ENCODE data around the gene FARS2. TPM values are rescaled to one million over a fixed set of nuclear protein-coding genes. Genes with fewer than 3 reads are reported as not detected.

FARS2 gene
- total RNA-seq, 2 experiments from 2014 or later, result 16.7 to 20.2 TPM

DNA sequence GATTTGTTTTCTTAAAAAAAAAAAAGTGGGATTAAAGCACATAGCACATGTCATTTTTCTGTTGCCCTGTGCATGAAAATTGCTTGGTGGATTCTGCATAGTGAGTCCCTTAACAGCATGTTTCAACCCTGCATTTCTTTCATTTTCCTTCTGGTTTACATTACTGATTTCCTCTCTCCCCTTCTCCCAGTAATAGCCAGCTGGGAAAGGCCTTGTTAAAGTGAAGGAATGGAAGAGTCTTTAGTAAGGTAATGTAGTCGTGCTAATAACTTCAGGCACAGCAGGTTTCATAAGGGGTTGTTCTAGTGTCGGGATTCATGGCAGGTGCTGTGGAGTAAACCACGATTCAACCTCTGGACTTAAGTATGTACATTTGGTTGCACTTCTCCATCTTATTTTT lies 202.4 kb downstream of the FARS2 start:
- no peaks in the 10 kb centered on the region for H3K27me3 Mint-ChIP-seq (ENCODE audit: low read depth)
- CTCF ChIA-PET, result no interaction called here
- peaks cover 10% of the 10 kb centered on the region for H3K4me1 Mint-ChIP-seq (ENCODE audit: low read depth)

DNA sequence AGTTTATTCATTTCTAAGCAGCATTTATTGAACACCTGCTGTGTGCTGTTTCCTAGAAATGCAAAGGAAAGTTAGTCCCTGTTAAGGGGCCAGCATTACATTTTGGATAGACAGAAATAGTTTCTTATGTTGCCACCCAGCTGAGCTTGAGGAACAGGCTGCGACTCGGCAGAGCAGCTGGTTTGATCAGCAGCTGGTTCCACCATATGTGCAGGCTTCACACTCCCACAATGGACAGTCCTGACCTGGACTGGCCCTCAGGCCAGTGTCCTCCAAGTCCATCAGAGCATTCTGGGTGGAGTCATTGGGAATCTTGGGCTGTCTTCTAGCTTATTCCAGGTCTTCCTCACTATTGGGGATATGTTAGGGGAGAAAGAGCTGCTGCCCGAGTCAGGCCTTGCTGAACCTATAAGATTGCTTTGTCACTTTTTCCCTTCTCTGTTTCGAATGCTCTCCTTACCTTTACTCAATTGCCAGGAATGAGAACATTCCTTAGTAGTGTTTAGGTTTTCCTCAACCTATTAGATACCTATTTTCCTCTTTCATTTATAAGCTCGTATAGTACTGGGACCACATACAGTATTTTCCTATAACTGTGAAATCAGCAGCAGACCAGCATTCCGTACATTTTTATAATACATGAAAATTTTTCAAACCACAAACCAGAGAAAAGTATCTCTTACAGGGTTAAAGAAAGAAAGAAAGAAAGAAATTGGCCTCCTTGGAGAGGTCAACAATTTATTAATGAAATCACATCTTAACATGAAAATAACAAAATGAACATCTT lies 203.0 kb downstream of the FARS2 start:
- Mint-ChIP-seq H3K4me1 (ENCODE audit: low read depth) (peaks cover 10% of the 10 kb centered on the region), H3K9me3 (ENCODE audit: insufficient read depth) (no peaks in the 10 kb centered on the region), H3K36me3 (ENCODE audit: low read depth) (no peaks in the 10 kb centered on the region), H3K27ac (no peak overlapping the region), H3K4me3 (no peak overlapping the region), H3K27me3 (ENCODE audit: low read depth) (no peaks in the 10 kb centered on the region)
- no peak for DNase-seq
- ChIA-PET POLR2A (no interaction called here), CTCF (no interaction called here)
- no peak for ATAC-seq

More for the DNA sequence above, 202.4 kb downstream of the FARS2 start:
- H3K27ac Mint-ChIP-seq, result no peak overlapping the region
- ATAC-seq, result no peak
- no peak for DNase-seq
- H3K4me3 Mint-ChIP-seq, result no peak overlapping the region
- H3K9me3 Mint-ChIP-seq (ENCODE audit: insufficient read depth), result no peaks in the 10 kb centered on the region
- POLR2A ChIA-PET, result no interaction called here
- H3K36me3 Mint-ChIP-seq (ENCODE audit: low read depth), result no peaks in the 10 kb centered on the region

DNA sequence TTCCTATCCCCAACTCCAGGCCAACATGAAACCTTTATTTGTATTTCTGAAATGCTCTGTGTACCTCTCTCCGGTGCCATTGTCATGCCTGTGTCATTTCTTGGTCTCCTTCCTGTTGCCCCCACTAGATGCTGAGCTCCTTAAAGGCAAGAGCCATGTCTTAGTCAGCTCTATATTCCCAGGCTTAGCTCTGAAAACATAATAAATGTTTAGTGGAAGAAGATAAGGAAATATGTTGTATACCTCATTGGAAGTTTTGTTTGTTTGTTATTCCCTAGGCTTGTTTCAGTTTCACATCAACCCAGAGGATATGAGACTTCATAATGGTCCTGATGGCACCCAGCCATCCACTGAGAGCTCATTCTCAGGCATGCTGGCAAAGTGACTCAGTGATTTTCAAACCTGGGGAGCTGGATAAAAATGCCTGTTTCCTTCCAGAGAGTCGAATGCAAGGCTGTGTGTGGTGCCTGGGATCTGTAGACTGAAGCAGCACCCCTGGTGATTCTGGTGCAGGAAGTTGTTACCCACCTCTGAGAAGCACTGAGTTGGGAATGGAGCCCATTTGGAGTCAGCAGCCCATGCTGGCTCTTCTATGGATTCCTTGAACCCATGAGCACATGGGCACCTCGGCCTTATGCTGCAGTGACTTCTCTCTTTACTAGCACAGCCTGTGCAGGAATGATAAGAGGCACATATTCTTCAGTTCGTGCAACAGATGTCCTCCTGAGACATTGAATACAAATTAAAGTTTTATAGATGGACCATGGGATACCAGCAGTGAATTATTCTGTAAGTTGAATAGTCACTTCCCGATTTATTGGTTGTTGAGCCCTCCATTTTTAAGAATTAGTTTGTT lies 205.2 kb downstream of the FARS2 start:
- CTCF ChIA-PET, result interaction anchor here (0.9 kb wide), 1 partner anchor 11 kb away, joined by 3 read pairs; no protein-coding TSS in a partner anchor

DNA sequence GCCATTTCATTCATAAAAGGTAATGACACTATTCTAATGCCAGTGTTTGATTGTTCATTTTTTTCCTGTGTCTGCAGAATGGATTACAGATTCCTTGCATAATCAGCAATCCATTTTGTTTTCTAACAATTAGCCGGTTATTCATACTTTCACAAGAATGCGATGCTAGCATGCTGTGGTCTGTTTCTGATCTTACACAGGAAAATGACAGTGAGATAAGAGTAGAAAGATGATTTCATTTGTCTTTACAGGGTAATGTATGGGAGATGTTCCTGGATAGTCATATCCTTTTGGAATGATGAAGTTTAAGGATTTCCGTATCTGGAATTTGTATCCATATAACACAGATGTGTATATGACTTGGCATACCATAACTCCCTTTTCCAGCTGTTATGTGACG lies 207.3 kb downstream of the FARS2 start:
- CTCF ChIA-PET, result interaction anchor here (0.9 to 1.4 kb wide), 2 partner anchors 8 to 13 kb away, joined by 3 read pairs; no protein-coding TSS in a partner anchor
- POLR2A ChIA-PET, result no interaction called here
- no peaks in the 10 kb centered on the region for H3K36me3 Mint-ChIP-seq (ENCODE audit: low read depth)
- ATAC-seq (no peak), DNase-seq (no peak)
- H3K27me3 Mint-ChIP-seq (ENCODE audit: low read depth), result no peaks in the 10 kb centered on the region
- no peaks in the 10 kb centered on the region for H3K4me1 Mint-ChIP-seq (ENCODE audit: low read depth)
- H3K4me3 Mint-ChIP-seq, result no peak overlapping the region
- no peaks in the 10 kb centered on the region for H3K9me3 Mint-ChIP-seq (ENCODE audit: insufficient read depth)
- H3K27ac Mint-ChIP-seq, result no peak overlapping the region

More for the DNA sequence above, 205.2 kb downstream of the FARS2 start:
- Mint-ChIP-seq H3K4me1 (ENCODE audit: low read depth) (no peaks in the 10 kb centered on the region), H3K9me3 (ENCODE audit: insufficient read depth) (no peaks in the 10 kb centered on the region), H3K4me3 (no peak overlapping the region), H3K27ac (no peak overlapping the region), H3K27me3 (ENCODE audit: low read depth) (no peaks in the 10 kb centered on the region), H3K36me3 (ENCODE audit: low read depth) (no peaks in the 10 kb centered on the region)
- DNase-seq, result no peak
- POLR2A ChIA-PET, result no interaction called here
- ATAC-seq, result no peak

DNA sequence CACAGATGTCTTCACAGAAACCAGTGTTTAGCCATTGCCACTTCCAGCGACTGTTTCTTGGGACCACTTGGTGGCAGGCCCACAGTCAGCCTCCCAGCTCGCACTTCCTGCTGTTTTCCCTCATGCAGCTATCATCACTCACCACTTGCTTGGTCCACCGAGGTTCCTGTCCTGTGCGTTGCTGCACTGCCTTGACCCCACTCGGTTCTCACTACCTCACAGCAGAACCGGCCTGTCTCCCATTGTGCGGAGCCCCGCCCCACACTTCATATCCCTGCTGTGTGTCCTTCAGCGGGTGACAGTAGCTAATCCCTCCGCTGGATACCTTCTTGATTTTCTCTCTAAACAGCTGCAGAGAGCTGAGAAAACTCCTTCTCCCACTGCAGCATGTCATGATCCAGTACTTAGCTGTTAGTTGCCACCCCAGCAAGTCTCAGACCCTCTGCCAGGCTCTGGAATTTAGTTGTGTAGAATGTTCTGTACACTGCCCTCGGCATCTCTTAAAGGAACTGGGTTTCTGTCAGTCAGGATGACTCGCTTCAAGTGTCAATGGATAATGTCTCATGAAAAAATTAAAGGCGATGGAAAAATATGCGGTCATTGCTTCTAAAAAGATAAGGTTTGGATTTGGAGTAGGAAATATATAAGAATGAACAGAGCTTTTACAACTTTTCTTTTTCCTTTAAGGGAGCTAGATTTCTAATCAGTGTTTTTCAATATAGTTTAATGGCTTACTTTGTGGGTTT lies 208.0 kb downstream of the FARS2 start:
- Mint-ChIP-seq H3K36me3 (ENCODE audit: low read depth) (no peaks in the 10 kb centered on the region), H3K27ac (no peak overlapping the region), H3K4me1 (ENCODE audit: low read depth) (no peaks in the 10 kb centered on the region), H3K4me3 (no peak overlapping the region), H3K27me3 (ENCODE audit: low read depth) (no peaks in the 10 kb centered on the region), H3K9me3 (ENCODE audit: insufficient read depth) (no peaks in the 10 kb centered on the region)
- ChIA-PET CTCF (interaction anchor here (0.9 to 1.4 kb wide), 3 partner anchors 9 to 38 kb away, joined by 3 read pairs; no protein-coding TSS in a partner anchor), POLR2A (no interaction called here)
- ATAC-seq (no peak), DNase-seq (no peak)

DNA sequence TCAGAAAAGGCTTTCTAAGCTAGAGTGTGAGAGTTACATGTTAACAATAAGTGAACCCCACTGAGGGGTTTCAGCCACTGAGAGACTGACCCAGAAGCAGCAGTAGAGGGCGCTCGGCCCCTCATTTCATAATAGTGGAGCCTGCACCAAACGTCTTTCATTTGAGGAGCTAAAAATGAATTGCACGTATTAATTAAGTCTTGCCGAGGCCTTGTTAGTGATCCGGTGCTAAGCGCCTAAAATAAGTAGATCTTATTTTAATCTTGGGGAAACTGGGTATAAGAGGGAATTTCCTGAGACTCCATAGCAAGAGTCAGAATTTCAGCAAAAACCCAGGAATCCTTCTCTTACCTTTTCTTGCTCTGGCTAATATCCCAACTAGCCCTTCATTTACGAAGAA lies 209.7 kb downstream of the FARS2 start:
- Mint-ChIP-seq H3K36me3 (ENCODE audit: low read depth) (no peaks in the 10 kb centered on the region), H3K4me3 (no peak overlapping the region), H3K27ac (no peak overlapping the region), H3K9me3 (ENCODE audit: insufficient read depth) (no peaks in the 10 kb centered on the region), H3K27me3 (ENCODE audit: low read depth) (no peaks in the 10 kb centered on the region), H3K4me1 (ENCODE audit: low read depth) (no peaks in the 10 kb centered on the region)
- peak; percentile 75 for DNase-seq
- ChIA-PET POLR2A (interaction anchor here (0.6 to 1.4 kb wide), 3 partner anchors 10 to 204 kb away, joined by 3 read pairs; no protein-coding TSS in a partner anchor), CTCF (interaction anchor here (0.6 to 2.2 kb wide), 50 partner anchors 10 to 1076 kb away, joined by 3 to 19 read pairs (median 4); no protein-coding TSS in a partner anchor)
- peak; percentile 85 for ATAC-seq

DNA sequence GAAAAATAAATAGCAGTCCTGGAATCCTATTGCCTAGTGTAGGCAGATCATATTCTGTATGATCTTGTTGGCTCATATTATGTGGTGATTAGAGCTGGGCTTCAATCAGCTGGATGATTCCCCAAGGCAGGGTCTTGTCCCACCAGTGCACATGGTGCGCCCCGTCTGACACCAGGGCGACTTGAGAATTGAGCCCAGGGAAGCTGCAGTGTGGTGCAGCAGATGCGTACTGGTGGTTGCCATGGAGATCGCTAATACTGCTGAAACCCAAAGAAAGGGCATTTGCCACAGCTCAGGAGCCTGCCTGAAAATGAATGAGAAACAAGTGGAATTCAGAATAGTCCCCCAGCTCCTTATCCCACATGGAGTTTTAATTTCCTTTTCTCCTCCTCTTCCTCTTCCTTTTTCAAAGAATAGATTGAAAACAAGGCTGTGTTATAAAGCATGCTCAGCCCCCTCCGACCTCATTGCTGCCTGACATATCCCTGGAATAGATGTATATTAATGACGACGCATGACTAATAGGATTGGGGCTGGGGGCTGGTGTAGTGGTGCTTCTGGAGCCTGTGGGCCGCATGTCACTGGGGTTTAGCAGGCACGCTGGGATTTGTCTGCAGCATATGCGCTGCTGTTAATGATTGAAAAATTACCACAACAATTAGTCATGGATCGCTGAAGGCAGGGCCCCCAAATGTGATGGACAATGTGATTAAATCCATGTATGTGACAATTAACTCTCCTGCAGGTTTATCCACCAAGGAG lies 210.5 kb downstream of the FARS2 start:
- H3K4me1 Mint-ChIP-seq (ENCODE audit: low read depth), result no peaks in the 10 kb centered on the region
- H3K9me3 Mint-ChIP-seq (ENCODE audit: insufficient read depth), result no peaks in the 10 kb centered on the region
- no peaks in the 10 kb centered on the region for H3K27me3 Mint-ChIP-seq (ENCODE audit: low read depth)
- H3K36me3 Mint-ChIP-seq (ENCODE audit: low read depth), result no peaks in the 10 kb centered on the region
- no peak overlapping the region for H3K27ac Mint-ChIP-seq
- ChIA-PET CTCF (interaction anchor here (0.6 to 2.2 kb wide), 48 partner anchors 9 to 1075 kb away, joined by 3 to 19 read pairs (median 4); no protein-coding TSS in a partner anchor), POLR2A (interaction anchor here (0.6 to 1.4 kb wide), 3 partner anchors 10 to 205 kb away, joined by 3 read pairs; no protein-coding TSS in a partner anchor)
- ATAC-seq (no peak), DNase-seq (no peak)
- H3K4me3 Mint-ChIP-seq, result no peak overlapping the region

DNA sequence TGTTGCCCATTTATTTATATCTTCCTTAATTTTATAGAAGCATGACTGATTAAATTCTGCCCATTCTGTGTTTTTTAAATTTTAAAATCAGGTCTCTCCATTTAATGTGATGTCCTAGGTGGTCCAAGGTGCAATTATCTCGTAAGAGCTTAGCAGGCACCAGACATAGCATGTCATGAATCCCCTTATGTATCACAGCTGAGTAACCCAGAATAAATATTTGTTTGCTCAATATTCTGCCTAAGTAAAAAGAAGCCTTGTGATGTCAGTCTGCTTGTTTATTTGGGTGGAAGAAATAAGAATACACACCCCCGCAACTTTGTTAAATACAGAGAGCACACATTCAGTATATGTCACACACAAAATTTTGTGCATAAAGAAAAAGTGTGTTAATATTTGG lies 211.3 kb downstream of the FARS2 start:
- Mint-ChIP-seq H3K9me3 (ENCODE audit: insufficient read depth) (no peaks in the 10 kb centered on the region), H3K4me1 (ENCODE audit: low read depth) (no peaks in the 10 kb centered on the region), H3K27me3 (ENCODE audit: low read depth) (no peaks in the 10 kb centered on the region), H3K27ac (no peak overlapping the region), H3K4me3 (no peak overlapping the region), H3K36me3 (ENCODE audit: low read depth) (no peaks in the 10 kb centered on the region)
- ATAC-seq (no peak), DNase-seq (no peak)
- ChIA-PET POLR2A (no interaction called here), CTCF (no interaction called here)

DNA sequence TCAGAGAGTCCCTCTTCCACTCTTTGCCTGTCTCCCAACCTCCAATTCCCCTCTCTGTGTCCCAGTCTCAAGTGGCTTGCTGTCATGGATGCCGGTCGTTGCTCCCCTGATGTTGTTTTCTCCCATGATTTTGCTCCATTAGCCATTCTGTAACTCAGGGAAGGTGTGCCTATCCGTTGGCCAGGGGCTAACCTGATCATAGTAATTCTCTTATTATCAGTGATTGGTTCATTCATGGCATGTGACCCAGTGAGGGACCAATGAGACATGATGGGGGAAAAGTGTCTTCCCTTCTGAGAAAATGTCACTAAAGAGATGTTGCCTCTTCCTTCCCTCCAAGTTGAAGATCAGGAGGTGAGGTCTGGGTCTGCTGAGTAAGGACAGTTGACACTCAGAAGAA lies 214.5 kb downstream of the FARS2 start:
- POLR2A ChIA-PET, result no interaction called here
- no peak for ATAC-seq
- DNase-seq, result no peak
- H3K4me3 Mint-ChIP-seq, result no peak overlapping the region
- CTCF ChIA-PET, result no interaction called here
- H3K27ac Mint-ChIP-seq, result no peak overlapping the region
- no peaks in the 10 kb centered on the region for H3K27me3 Mint-ChIP-seq (ENCODE audit: low read depth)
- H3K9me3 Mint-ChIP-seq (ENCODE audit: insufficient read depth), result no peaks in the 10 kb centered on the region
- H3K4me1 Mint-ChIP-seq (ENCODE audit: low read depth), result no peaks in the 10 kb centered on the region
- H3K36me3 Mint-ChIP-seq (ENCODE audit: low read depth), result no peaks in the 10 kb centered on the region

DNA sequence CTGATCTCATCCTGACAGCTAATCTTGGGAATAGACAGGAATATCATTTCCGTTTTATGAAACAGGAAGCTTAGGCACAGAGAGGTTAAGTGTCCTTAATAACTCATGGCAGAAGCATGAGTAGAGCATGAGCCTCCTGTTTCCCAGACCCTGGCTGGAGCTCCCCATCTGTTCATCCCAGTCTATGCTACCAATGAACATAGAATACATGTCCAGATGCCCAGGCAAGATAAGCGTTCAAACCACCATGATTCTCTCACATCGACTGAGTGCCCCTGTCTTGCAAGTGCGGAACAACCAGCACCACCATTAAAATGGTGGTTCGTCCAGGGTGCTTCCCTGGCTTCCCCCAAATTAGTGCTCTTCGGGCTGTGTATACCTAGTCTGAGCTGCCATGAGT lies 217.1 kb downstream of the FARS2 start:
- H3K9me3 Mint-ChIP-seq (ENCODE audit: insufficient read depth), result no peaks in the 10 kb centered on the region
- DNase-seq, result no peak
- H3K27me3 Mint-ChIP-seq (ENCODE audit: low read depth), result no peaks in the 10 kb centered on the region
- no peak overlapping the region for H3K27ac Mint-ChIP-seq
- ChIA-PET POLR2A (no interaction called here), CTCF (no interaction called here)
- no peak for ATAC-seq
- no peaks in the 10 kb centered on the region for H3K4me1 Mint-ChIP-seq (ENCODE audit: low read depth)
- no peaks in the 10 kb centered on the region for H3K36me3 Mint-ChIP-seq (ENCODE audit: low read depth)
- no peak overlapping the region for H3K4me3 Mint-ChIP-seq

DNA sequence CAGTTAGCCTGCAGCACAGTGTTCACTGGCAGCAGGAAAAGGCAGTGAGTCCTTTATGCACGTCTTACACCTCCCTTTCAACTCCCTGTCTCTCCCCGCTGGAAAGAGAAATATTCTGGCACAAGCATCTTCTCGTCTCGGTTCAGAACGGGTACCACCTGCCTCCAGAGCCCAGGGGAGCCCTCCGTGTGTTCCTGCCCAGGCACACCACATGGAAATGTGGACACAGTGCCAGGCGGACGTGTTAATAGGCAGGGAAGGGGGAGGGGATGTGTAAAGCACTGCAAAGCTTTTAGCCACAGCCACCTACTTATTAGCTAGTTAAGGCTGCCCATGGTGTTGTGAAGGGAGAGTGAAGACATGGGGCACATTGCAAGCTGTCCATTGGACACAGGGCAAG lies 219.7 kb downstream of the FARS2 start:
- ATAC-seq (no peak), DNase-seq (no peak)
- no peak overlapping the region for H3K4me3 Mint-ChIP-seq
- no peaks in the 10 kb centered on the region for H3K36me3 Mint-ChIP-seq (ENCODE audit: low read depth)
- no peak overlapping the region for H3K27ac Mint-ChIP-seq
- no peaks in the 10 kb centered on the region for H3K27me3 Mint-ChIP-seq (ENCODE audit: low read depth)
- ChIA-PET CTCF (interaction anchor here (1.7 kb wide), 2 partner anchors 10 to 26 kb away, joined by 3 to 8 read pairs; no protein-coding TSS in a partner anchor), POLR2A (interaction anchor here (0.6 kb wide), 1 partner anchor 10 kb away, joined by 3 read pairs; no protein-coding TSS in a partner anchor)
- no peaks in the 10 kb centered on the region for H3K9me3 Mint-ChIP-seq (ENCODE audit: insufficient read depth)
- no peaks in the 10 kb centered on the region for H3K4me1 Mint-ChIP-seq (ENCODE audit: low read depth)
